Thoracic aorta (tissue), 2 donors: ENCODE measurements around the gene GRIN3A. TPM values are rescaled to one million over a fixed set of nuclear protein-coding genes. Genes with fewer than 3 reads are reported as not detected.

Experiments used
- ATAC-seq: fragments of 150-250 bp; one replicate; pipeline ENCODE4 v1.8.0; 2017; ENCODE audit warnings: low read depth; ENCODE audit not compliant: insufficient number of reproducible peaks, low FRiP score
- DNase-seq: peaks from one replicate; pipeline ENCODE4 v3.0.0-alpha.2; 2020; ENCODE audit warnings: low spot score
- H3K27ac ChIP-seq, 2 donors: fragments of 200-600 bp; sonication (generic); 1 replicate in 1 of 2; 2 replicates in 1 of 2; pipeline ENCODE4 v1.5.1; 2016; ENCODE audit warnings: mild to moderate bottlenecking in 2 of 2, moderate library complexity in 2 of 2
- H3K27me3 ChIP-seq: fragments of 200-600 bp; sonication (generic); replicated peaks from 2 replicates; pipeline ENCODE4 v1.6.0; 2016; ENCODE audit warnings: mild to moderate bottlenecking; ENCODE audit not compliant: insufficient read depth
- H3K36me3 ChIP-seq: fragments of 200-600 bp; sonication (generic); one replicate; pipeline ENCODE4 v1.5.1; 2016
- H3K4me1 ChIP-seq, 2 donors: fragments of 200-600 bp; sonication (generic); 1 replicate in 1 of 2; 2 replicates in 1 of 2; pipeline versions ENCODE4 v1.5.1 to v1.6.0; 2016; ENCODE audit warnings: low read depth in 2 of 2, mild to moderate bottlenecking in 1 of 2; ENCODE audit not compliant: control insufficient read depth in 1 of 2
- H3K4me3 ChIP-seq: fragments of 200-600 bp; sonication (generic); 2 replicates; pipeline ENCODE4 v1.5.1; 2016; ENCODE audit warnings: mild to moderate bottlenecking
- H3K9me3 ChIP-seq: fragments of 200-600 bp; sonication (generic); 2 replicates; pipeline ENCODE4 v1.5.1; 2016
- total RNA-seq, 2 donors: library from RNA; depleted of rRNA; stranded (reverse); fragments of >200 nt; gene quantifications; one replicate each; pipeline versions ENCODE4 v1.1.0 to v1.2.3, GENCODE V29; 2016
- TF ChIP-seq, protein P1 (sequence below): fragments of 200-600 bp; sonication (generic); IDR thresholded peaks from one replicate; pipeline ENCODE4 v1.5.1; 2019; ENCODE audit warnings: antibody characterized with exemption

The GRIN3A gene
- total RNA-seq, 2 donors from 2014 or later = 0.21 TPM; not detected in 1

DNA sequence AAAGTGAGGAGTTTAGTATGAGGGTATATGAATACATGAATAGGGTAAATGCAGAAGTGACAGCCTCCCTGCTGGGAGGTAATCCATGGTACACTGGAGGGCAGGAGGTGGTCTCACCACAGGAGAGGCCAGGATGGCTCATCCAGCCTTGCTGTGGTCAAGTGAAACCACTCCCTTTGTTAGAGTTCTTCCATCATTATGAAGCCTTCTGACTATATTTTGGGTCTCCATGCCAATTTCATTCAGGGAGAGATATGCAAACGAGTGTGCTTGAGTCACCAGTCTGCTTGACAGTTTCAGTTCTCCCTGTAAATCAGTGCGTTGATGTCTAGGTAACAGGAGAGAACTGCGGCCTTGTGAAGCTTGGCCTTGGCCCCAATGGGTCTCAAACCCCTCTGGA is 160.1 kb downstream of the GRIN3A start:
- no peak overlapping the region for H3K4me3 ChIP-seq
- H3K27me3 ChIP-seq = no peaks in the 10 kb centered on the region
- H3K9me3 ChIP-seq = no peaks in the 10 kb centered on the region
- H3K4me1 ChIP-seq = no peaks in the 10 kb centered on the region
- TF ChIP-seq, protein P1, sequence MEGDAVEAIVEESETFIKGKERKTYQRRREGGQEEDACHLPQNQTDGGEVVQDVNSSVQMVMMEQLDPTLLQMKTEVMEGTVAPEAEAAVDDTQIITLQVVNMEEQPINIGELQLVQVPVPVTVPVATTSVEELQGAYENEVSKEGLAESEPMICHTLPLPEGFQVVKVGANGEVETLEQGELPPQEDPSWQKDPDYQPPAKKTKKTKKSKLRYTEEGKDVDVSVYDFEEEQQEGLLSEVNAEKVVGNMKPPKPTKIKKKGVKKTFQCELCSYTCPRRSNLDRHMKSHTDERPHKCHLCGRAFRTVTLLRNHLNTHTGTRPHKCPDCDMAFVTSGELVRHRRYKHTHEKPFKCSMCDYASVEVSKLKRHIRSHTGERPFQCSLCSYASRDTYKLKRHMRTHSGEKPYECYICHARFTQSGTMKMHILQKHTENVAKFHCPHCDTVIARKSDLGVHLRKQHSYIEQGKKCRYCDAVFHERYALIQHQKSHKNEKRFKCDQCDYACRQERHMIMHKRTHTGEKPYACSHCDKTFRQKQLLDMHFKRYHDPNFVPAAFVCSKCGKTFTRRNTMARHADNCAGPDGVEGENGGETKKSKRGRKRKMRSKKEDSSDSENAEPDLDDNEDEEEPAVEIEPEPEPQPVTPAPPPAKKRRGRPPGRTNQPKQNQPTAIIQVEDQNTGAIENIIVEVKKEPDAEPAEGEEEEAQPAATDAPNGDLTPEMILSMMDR = no peak
- H3K36me3 ChIP-seq = no peaks in the 10 kb centered on the region
- H3K27ac ChIP-seq = no peak overlapping the region
- no peak for ATAC-seq
- DNase-seq = no peak

DNA sequence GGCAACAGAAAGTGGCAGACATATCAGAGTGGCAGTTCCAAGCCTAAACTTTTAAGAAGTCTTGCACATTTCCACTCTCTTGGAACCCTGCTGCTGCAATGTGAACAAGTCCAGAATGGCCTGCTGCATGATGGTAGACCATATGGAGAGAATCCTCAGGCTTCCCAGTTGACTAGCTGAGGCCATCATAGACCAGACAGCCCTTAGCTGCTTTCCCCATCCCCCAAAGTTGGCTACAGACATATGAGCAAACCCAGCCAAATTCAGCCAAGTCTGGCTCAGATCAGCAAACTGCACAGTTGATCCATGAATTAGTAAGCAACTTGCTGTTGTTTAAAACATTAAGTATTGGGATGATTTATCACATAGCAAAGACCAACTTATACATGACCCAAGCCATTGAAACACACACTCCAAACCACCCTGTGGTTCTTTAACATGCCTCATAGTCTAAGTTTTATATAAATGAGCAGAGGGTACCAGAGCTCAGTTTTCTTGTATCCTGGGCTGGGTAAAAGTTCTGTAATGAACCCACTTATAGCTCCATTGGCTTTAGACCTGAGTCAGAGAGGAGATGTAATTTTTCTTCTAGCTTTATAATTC is 163.6 kb downstream of the GRIN3A start:
- Histone ChIP-seq H3K27ac (no peak overlapping the region), H3K9me3 (no peaks in the 10 kb centered on the region), H3K4me1 (no peaks in the 10 kb centered on the region), H3K4me3 (no peak overlapping the region), H3K36me3 (no peaks in the 10 kb centered on the region), H3K27me3 (no peaks in the 10 kb centered on the region)
- ATAC-seq = no peak
- no peak for DNase-seq
- TF ChIP-seq, protein P1 = no peak

DNA sequence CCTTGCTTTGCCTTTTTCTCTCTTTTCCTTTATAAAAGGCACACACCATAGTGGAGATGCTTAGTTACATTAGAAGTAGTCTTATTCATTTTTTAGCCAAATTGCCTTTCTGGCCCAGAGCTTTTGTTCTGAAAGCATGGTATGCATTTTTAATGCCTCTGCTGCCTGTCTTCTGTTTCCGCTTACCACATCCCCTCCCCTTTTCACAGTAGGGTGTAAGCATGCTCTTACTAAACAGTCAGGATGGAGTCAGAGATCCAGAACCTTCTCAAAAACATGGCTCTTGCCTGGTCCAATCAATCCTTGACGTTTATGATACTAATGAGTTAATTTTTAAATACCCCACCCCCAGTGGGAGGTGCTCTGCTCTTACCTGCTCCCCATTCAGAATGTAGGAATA is 166.1 kb downstream of the GRIN3A start:
- H3K36me3 ChIP-seq = no peaks in the 10 kb centered on the region
- no peak for ATAC-seq
- TF ChIP-seq, protein P1 = no peak
- no peak overlapping the region for H3K27ac ChIP-seq
- no peaks in the 10 kb centered on the region for H3K9me3 ChIP-seq
- no peak for DNase-seq
- H3K4me1 ChIP-seq = no peaks in the 10 kb centered on the region
- H3K27me3 ChIP-seq = no peaks in the 10 kb centered on the region
- H3K4me3 ChIP-seq = no peak overlapping the region

DNA sequence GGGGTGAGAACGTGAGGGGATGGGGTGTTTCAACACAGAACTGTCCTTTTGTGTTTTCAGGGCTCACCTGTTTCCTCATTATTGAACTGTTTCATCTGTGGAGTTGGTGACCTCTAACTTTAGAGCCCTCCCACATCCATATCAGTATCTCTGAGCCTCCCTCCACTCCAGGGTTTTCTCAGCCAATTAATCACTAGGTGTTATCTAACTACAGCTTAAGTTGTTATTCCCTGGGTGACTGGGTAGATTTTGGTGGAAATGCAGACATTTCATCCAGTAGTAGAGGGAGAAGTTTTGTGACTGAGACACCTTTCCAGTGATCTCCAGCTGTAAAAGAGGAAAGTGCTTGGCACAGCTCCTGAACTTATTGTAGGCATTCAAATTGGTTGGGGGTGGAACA is 167.3 kb downstream of the GRIN3A start:
- Histone ChIP-seq H3K9me3 (no peaks in the 10 kb centered on the region), H3K4me1 (no peaks in the 10 kb centered on the region)
- ATAC-seq = no peak

DNA sequence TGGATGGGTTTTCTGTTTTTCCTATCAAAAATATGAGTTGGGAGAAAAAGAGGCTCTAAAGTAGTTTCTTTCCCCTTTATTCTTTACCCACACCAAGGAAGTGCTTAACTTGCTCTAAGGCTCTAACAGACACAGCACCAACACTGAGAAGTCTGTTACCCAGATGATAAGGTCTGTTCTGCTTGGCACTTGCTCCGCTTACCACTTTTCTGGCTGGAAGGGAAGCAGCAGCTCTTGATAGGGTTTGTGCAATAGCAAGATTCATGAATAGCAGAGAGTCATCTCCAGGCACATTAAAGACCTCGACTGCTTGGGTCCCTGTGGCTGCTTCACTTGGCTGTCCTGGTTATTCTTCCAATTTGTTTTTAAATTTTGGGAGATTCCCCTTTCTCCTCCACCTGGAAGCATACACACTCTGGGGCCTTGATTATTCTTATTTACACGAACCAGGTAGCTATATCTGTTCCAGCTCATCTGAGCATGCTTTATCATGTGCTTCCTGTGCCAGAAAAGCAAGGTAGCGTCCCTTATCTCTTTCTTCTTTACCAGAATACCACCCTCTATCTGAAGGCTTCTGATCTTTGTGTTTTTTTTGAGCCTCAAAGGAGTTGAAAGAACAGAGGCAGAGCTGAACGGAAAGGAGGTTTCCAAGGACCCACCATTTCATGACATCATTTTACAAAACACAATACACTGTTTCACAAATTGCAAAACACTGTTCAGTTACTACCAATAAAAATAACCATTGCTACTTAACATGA is 168.5 kb downstream of the GRIN3A start:
- H3K4me1 ChIP-seq = no peaks in the 10 kb centered on the region
- H3K9me3 ChIP-seq = no peaks in the 10 kb centered on the region
- no peaks in the 10 kb centered on the region for H3K27me3 ChIP-seq
- H3K27ac ChIP-seq = no peak overlapping the region
- ATAC-seq = no peak
- H3K36me3 ChIP-seq = peaks cover 4% of the 10 kb centered on the region
- TF ChIP-seq, protein P1 = no peak
- no peak for DNase-seq
- no peak overlapping the region for H3K4me3 ChIP-seq

More for the DNA sequence above, 167.3 kb downstream of the GRIN3A start:
- no peaks in the 10 kb centered on the region for H3K36me3 ChIP-seq
- TF ChIP-seq, protein P1 = no peak
- H3K27me3 ChIP-seq = no peaks in the 10 kb centered on the region
- no peak overlapping the region for H3K4me3 ChIP-seq
- no peak for DNase-seq
- no peak overlapping the region for H3K27ac ChIP-seq
